Heart left ventricle (tissue), 16 donors: ENCODE results near the gene KRTAP6-1. TPM values are rescaled to one million over a fixed set of nuclear protein-coding genes. Genes with fewer than 3 reads are reported as not detected.

Experiments
- ATAC-seq, 4 donors: fragments of 200-7000 bp; cut with Tn5 transposase; one replicate each; pipeline ENCODE4 v1.9.1; 2020 to 2022; ENCODE audit warnings: moderate library complexity in 4 of 4, mild to moderate bottlenecking in 3 of 4, moderate number of reproducible peaks in 1 of 4
- DNase-seq, 5 donors: peaks; one replicate each; pipeline ENCODE4 v3.0.0-alpha.2; 2020
- H3K27ac ChIP-seq, 12 donors: fragments of 200-600 bp; sonication (generic) in 4 of 12; one replicate each; pipeline versions ENCODE4 v1.5.0 to v1.8.0; 2016 to 2022; ENCODE audit warnings: mild to moderate bottlenecking in 2 of 12
- H3K27me3 ChIP-seq, 9 donors: fragments of 200-600 bp; sonication (generic) in 2 of 9; one replicate each; pipeline versions ENCODE4 v1.5.1 to v1.8.0; 2016 to 2022; ENCODE audit warnings: mild to moderate bottlenecking in 3 of 9
- H3K36me3 ChIP-seq, 9 donors: fragments of 200-600 bp; sonication (generic) in 2 of 9; one replicate each; pipeline versions ENCODE4 v1.5.0 to v1.8.0; 2018 to 2022; ENCODE audit warnings: mild to moderate bottlenecking in 2 of 9
- H3K4me1 ChIP-seq, 12 donors: fragments of 200-600 bp; sonication (generic) in 4 of 12; one replicate each; pipeline versions ENCODE4 v1.5.0 to v1.8.0; 2016 to 2022; ENCODE audit warnings: mild to moderate bottlenecking in 3 of 12
- H3K4me3 ChIP-seq, 12 donors: fragments of 200-600 bp; sonication (generic) in 4 of 12; one replicate each; pipeline versions ENCODE4 v1.5.0 to v1.8.0; 2017 to 2022; ENCODE audit warnings: mild to moderate bottlenecking in 9 of 12, moderate library complexity in 4 of 12
- H3K9me3 ChIP-seq, 12 donors: fragments of 200-600 bp; sonication (generic) in 4 of 12; one replicate each; pipeline versions ENCODE4 v1.5.0 to v1.8.0; 2016 to 2022; ENCODE audit warnings: mild to moderate bottlenecking in 1 of 12
- CTCF ChIP-seq, 12 donors: fragments of 200-600 bp; sonication (generic) in 4 of 12; IDR thresholded peaks; one replicate each; pipeline versions ENCODE4 v1.5.0 to v1.8.0; 2018 to 2022; ENCODE audit warnings: antibody characterized with exemption in 12 of 12, mild to moderate bottlenecking in 5 of 12
- POLR2A ChIP-seq, 2 donors: fragments of 450-650 bp; IDR thresholded peaks; one replicate each; pipeline ENCODE4 v1.6.1; 2017; ENCODE audit warnings: antibody characterized with exemption in 2 of 2, mild to moderate bottlenecking in 2 of 2, moderate library complexity in 2 of 2
- WGBS, 4 donors: extraction: QIAGEN DNeasy Blood & Tissue Kit in 2 of 4; methylation state at CpG; one replicate each; pipeline versions ENCODE4 v1.1.5 to v1.1.7; 2013 to 2018; 5-methylcytosine and 5-hydroxymethylcytosine counted together
- intact Hi-C, 10 donors: fragments of 100-400 bp; cut with DNase I; formaldehyde crosslinking; loops; one replicate each; pipeline versions ENCODE4 v1.11.1 to v1.14.2; 2022
- polyA plus RNA-seq, 2 donors: library from polyadenylated mRNA; stranded (reverse); fragments of 200-250 nt; gene quantifications; one replicate each; pipeline ENCODE4 v1.2.3, GENCODE V29; 2013
- total RNA-seq, 9 donors: library from RNA; depleted of rRNA in 2 of 9; stranded (reverse); fragments of >200 nt in 2 of 9; fragmentation: NEBNext Ultra II Directional in 3 of 9; extraction: Animal tissue kit (Norgen Biotek cat#: 25700) in 3 of 9; gene quantifications; one replicate each; pipeline versions ENCODE4 v1.1.0 to v1.2.4, GENCODE V29; 2016 to 2023
- donor health status: ischemic (EF 13 %, LVEDD 7.1; RV severe dilation, severe dysfunction).
- donor health status: healthy with polysubstance abuse.
- donor health status: DM: no; HTN: yes; CAD: no.
- donor health status: DM: no; HTN: no; CAD: no.
- donor health status: ischemic (EF 25% LVEDD 6.9; RV normal size, moderate dysfunction).
- donor health status: ischemic (EF 25% LVEDD 5.7; RV mildly dilated, moderate dysfunction).
- donor health status: healthy.
- donor health status: DM: yes; HTN: yes; CAD: no.
- donor health status: ischemic (EF 35%, LVEDD 5.7; RV mildly dilated, moderate dysfunction).
- donor health status: nonischemic (EF 11% LVEDD 7.7; RV severe dilation, severe dysfunction).
- donor health status: DM: yes; HTN: yes; CAD: no.
- donor health status: PGD.
- donor health status: ischemic (EF 29% LVEDD 5.4; RV normal size, mild dysfunction).
- donor health status: nonischemic (EF 23%, LVEDD 6.1; RV moderate dilation, normal function).

KRTAP6-1 gene
- total and polyA plus RNA-seq, 11 donors: not detected

GRCh38 chr21:30616125-30616524 lies 2.4 kb upstream of the KRTAP6-1 start, which contains the start of gene KRTAP20-1:
Gene KRTAP20-1, plus strand, starts transcription at chr21:30616425. Its CDS starts 30 bp downstream, at chr21:30616455.
- H3K4me1 ChIP-seq: no peaks in the 10 kb centered on the region
- H3K9me3 ChIP-seq: peaks cover 0 to 5% (median 0%) of the 10 kb centered on the region in 12 donors
- H3K36me3 ChIP-seq: no peaks in the 10 kb centered on the region
- DNase-seq (no peak), ATAC-seq (no peak)
- H3K4me3 ChIP-seq: no peak within 1 kb of the TSS
- WGBS, 4 donors: 90 to 97% (median 93%) methylated on average over 2 of the region's 2 CpGs
- H3K27me3 ChIP-seq: no peaks in the 10 kb centered on the region
- no peak within 1 kb of the TSS for H3K27ac ChIP-seq
- intact Hi-C loops: no loop called here
- TF ChIP-seq POLR2A (IDR thresholded peaks at IDR 0.05) (no peak), CTCF (IDR thresholded peaks at IDR 0.05) (no peak)

- H3K36me3 ChIP-seq: no peaks in the 10 kb centered on the region
- H3K9me3 ChIP-seq: peaks cover 0 to 10% (median 0%) of the 10 kb centered on the region in 12 donors
- DNase-seq: no peak
- TF ChIP-seq POLR2A (IDR thresholded peaks at IDR 0.05): no peak
- no peak for TF ChIP-seq CTCF (IDR thresholded peaks at IDR 0.05)
- no peak overlapping the region for H3K4me3 ChIP-seq
- no peak overlapping the region for H3K27ac ChIP-seq
- no peak for ATAC-seq
- no peaks in the 10 kb centered on the region for H3K27me3 ChIP-seq
- intact Hi-C loops: no loop called here
- H3K4me1 ChIP-seq: no peaks in the 10 kb centered on the region
These were observed 1.5 kb upstream of the KRTAP6-1 start for GRCh38 chr21:30615199-30615598.

- no peak for DNase-seq
- no peaks in the 10 kb centered on the region for H3K4me1 ChIP-seq
- intact Hi-C loops: no loop called here
- no peaks in the 10 kb centered on the region for H3K36me3 ChIP-seq
- no peaks in the 10 kb centered on the region for H3K27me3 ChIP-seq
- ATAC-seq: no peak
- no peak overlapping the region for H3K4me3 ChIP-seq
- no peak for TF ChIP-seq POLR2A (IDR thresholded peaks at IDR 0.05)
- no peak for TF ChIP-seq CTCF (IDR thresholded peaks at IDR 0.05)
- H3K27ac ChIP-seq: no peak overlapping the region
- H3K9me3 ChIP-seq: peaks cover 0 to 13% (median 0%) of the 10 kb centered on the region in 12 donors
- WGBS, 4 donors: 81 to 85% (median 83%) methylated on average over 2 of the region's 2 CpGs
These were observed 1.6 kb downstream of the KRTAP6-1 start for GRCh38 chr21:30612132-30612531.

- DNase-seq (no peak), ATAC-seq (no peak)
- 83 to 100% (median 88%) methylated on average over 2 of the region's 2 CpGs for WGBS, 4 donors
- TF ChIP-seq CTCF (IDR thresholded peaks at IDR 0.05) (no peak), POLR2A (IDR thresholded peaks at IDR 0.05) (no peak)
- no peaks in the 10 kb centered on the region for H3K36me3 ChIP-seq
- H3K4me1 ChIP-seq: no peaks in the 10 kb centered on the region
- peaks cover 0 to 7% (median 0%) of the 10 kb centered on the region in 12 donors for H3K9me3 ChIP-seq
- intact Hi-C loops: no loop called here
- no peak overlapping the region for H3K27ac ChIP-seq
- no peaks in the 10 kb centered on the region for H3K27me3 ChIP-seq
- no peak overlapping the region for H3K4me3 ChIP-seq
These were observed 7.8 kb downstream of the KRTAP6-1 start for GRCh38 chr21:30605968-30606367.
